GM18511 (cell line): ENCODE measurements around the gene NINJ2.

Experiments used
- ATAC-seq: cut with Tn5 transposase; IDR thresholded peaks from one replicate; pipeline ENCODE4 v1.9.1; 2021; ENCODE audit warnings: mild to moderate bottlenecking, moderate library complexity; ENCODE audit not compliant: unreplicated experiment

The NINJ2 gene

DNA sequence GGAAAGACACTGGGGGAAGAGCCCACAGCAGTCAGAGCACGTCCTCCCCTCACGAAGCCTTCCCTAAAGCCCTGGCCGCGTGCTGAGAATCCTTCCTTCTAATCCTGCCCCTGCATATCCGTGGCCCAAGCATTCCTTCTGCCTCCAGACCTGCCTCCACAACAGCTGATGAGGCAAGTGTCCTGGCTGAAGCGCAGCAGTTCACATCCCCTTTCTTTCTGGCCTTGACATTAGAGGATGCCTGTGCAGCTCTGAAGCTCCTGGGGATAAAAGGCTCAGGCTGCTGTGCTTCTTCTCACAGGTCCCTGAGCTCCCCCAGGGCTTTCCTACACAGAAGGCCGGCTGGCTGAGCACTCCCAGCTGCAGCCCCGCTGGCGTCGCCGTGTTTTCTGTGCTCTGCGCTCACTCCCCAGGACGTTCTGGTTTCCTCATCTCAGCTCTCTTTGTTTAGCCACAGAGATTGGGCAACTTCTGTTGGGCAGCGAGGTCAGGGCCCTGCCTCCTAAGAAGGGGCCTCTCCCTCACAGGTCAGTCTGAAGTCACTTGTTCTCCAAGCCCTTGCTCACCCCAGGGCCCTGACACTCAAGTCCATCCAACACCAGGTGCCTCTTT, 45.8 kb downstream of the NINJ2 start:
- no peak for ATAC-seq

DNA sequence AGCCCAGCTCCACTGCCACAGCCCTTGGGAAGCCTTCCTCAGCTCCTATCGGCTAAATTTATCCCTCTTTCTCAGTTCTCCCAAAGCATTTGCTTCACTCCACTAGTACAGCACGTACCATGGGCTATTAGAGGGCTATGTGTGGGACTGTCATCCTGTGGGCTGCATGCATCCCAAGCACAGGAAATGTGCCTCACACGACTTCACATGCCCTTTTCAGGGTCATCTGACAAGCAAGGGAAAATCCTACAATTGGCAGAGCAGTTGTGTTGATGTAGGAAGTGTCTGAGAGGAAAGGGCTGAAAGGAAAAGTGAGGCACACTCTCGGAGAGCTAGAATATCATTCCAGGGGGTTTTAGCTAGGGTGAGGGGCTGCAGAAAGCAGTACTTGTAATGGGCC, 47.6 kb downstream of the NINJ2 start:
- ATAC-seq, result no peak

DNA sequence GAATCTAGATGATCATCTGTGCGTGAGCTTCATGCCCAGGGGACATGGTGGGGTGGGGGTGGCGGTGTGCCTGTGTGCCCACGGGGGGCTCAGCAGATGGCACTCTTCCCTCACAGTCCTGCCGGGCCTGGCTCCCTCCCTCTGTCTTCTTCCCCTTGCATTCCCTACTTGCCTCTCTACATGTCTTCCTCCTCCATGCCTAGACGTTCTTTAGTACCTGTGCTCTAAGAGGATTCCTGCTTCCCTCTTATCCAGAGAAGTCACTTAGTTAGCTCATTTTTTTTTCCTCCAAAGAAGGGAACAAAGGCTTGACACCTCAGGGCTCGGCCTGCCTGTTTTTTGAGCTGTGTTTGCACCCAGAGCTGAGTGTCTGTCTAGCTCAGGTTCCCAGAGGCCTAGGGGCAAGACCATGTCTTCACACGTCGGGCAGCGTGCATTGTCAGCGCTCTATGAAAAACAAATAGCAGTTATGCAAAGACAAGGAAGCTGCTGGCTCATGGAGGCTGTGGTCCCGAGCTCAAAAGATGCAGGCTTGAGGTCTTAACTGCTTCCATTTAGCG, 48.8 kb downstream of the NINJ2 start:
- ATAC-seq, result no peak

DNA sequence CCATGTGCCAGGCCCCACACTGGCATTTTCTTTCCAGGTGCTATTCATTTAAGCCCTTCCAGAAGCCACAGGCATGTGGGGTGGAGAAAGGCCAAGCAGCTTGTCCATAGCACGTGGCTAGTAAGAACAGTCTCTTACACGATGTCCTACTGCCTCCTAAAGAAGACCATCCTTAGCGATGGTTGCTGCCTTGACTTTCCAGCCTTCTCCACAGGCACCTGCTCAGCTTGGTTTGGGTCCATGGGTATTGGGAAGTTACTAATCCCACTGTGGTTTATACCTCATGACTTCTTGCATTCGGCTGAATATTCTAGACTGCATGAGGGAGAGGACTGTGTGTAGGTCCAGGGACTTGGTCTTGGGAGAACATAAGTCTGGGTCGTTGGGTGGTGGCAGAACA, 49.2 kb downstream of the NINJ2 start:
- ATAC-seq, result no peak

DNA sequence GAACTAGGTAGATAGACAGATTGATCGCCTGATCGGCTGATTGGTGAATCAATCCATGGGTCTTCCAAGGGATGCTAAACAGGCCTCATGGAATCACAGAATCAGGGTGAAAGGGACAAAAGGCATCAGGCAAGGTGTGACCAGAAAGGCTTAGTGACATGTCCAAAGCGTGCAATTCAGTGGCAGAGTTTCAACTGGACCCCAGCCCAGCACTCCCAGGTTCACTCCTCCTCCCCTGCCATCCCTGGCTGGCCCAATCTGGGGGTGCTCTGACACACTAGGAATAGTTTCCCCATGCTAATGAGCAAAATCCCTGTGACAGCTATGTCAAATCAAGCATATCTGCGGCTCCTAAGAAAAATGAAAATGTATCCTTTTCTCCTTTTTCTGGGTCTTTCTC, 50.4 kb downstream of the NINJ2 start:
- no peak for ATAC-seq

DNA sequence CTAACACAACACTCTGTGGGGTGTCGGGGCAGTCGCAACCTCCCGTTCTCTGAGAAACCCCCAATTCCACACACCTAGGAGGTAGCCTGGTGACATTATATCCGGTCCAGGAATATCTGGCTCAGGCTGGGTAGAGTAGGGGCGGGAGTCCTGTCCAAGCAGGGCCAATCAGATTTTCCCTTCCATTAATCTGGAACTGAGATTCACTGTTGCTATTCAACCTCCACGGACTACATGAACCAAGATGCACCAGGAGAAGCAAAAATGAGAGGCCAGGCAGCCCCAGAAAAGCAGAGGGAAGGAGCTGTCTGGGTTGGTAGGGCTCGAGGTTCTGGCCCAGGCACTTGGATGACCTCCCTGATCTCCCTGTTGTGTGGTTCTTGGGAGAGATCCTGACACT, 51.0 kb downstream of the NINJ2 start:
- no peak for ATAC-seq

DNA sequence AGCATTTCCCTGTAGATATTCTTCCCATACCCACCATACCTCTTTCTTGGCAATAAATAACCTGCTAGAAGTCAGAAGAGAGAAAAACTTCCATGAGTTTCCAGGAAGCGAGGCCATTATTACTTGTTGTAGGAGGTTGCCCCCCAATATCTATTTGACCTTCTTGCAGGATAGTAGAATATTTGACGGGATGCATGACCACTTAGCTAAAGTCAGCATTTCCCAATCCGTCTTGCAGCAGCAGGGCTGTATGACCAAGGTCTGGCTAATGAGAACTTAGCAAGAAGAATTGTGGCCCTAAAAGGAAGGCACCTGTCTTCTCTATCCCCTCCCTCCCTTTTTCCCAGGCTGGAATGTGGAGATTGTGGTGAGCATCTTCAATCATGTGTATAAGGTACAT, 51.5 kb downstream of the NINJ2 start:
- no peak for ATAC-seq

DNA sequence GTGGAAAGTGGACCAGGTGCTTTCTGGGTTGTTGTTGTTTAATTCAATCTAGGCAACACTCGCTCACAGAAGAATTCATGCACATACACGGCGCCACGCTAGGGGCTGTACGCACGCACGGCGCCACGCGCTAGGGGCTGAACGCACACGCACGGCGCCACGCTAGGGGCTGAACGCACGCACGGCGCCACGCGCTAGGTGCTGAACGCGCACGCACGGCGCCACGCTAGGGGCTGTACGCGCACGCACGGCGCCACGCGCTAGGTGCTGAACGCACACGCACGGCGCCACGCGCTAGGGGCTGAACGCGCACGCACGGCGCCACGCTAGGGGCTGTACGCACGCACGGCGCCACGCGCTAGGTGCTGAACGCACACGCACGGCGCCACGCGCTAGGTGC, 54.3 kb downstream of the NINJ2 start:
- no peak for ATAC-seq

DNA sequence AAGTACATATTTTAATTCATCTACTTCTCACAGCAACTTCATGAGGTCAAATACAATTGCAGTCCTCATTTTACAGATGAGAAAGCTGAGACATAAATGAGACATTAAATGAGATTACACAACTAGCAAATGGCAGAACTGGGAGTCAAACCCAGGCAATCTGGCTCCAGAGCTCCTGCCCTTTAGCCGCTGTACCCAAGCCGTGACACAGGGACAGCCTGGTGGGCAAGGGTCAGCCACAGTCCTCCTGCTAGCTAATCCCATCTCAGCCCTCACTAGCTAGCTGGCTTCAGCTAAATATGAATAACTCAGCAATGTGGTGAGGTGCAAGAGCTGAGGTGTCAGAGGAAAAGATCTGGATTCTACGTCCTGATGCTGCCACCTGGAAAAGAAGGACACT, 54.8 kb downstream of the NINJ2 start:
- ATAC-seq, result no peak

DNA sequence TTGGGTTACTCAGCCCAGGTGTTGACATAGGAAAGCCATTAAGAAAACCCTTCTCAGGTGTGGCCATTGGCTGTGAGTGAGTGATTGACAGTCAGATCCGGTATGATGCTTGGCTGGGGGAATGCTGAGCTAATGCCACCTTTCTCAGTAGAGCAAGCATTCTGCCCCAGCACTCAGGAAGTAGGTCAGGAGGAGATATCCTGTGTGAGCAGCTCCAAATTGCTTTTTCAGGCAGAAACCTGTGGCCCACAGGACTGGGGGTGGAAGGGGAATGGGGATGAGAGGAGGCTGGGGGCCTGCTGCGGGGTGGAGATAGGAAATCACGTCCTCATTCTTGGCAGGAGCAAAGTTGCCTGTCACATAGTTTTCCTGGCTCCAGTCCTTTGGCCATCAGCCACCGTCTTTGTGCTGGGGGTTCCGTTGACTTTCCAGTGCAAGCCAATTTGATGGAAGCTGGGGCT, 55.7 kb downstream of the NINJ2 start:
- ATAC-seq, result no peak

DNA sequence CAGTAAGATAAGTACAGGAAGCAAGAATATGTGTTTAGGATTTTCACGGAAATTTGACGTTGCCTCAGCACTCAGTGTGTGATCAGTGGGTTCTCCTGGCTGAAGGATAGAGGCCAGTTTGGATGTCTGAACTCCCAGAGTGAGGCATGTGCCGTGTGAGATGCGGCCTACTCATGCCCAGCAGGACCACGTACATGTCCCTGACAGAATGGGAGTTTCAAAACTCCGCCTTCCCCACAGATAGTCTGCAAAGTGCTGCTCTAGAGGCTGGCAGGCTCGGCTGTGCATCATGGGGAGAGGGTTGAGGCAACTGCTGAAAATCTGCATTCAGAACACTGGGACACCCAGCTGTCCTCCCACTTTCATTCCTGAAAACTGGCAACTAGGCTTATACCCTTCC, 58.3 kb downstream of the NINJ2 start:
- ATAC-seq, result no peak

DNA sequence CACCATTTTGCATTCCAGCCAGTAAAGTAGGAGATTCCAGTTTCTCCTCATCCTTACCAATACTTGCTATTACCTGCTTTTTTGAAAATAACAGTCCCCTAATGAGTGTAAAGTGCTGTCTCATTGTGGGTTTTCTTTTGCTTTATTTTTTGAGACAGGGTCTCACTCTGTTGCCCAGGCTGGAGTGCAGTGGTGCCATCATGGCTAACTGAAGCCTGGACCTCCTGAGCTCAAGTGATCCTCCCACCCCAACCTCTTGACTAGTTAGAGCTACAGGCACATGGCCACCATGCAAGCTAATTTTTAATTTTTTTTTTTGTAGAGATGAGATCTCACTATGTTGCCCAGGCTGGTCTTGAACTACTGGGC, 60.6 kb downstream of the NINJ2 start:
- ATAC-seq, result no peak

DNA sequence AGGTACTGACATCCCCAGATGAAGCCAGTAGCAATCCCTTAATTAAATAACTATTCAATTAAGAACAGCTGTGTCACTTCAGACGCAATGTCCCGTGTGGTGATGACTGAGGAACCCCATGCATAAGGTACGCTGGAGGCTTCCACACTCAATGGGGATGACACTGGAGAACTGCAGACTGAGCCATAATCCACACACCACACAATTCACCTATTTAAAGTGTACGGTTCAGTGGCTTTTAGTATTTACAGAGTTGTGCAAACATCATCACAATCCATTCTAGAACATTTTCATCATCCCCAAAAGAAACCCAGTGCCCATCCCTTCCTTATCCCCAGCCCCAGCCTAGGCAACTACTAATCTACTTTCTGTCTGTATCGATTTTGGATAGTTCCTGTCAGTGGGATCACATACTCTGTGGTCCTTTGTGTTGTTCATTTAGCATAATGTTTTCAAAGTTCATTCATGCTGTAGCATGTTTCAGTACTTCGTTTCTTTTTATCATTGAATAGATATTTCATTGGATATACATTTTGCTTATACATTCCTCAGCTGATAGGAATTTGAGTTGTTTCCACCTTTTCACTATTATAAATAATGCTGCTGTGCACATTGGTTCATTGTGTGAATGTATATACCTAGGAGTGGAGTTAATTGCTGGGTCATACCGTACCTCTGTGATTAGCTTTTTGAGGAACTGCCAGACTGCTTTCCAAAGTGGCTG, 61.1 kb downstream of the NINJ2 start:
- ATAC-seq, result no peak

DNA sequence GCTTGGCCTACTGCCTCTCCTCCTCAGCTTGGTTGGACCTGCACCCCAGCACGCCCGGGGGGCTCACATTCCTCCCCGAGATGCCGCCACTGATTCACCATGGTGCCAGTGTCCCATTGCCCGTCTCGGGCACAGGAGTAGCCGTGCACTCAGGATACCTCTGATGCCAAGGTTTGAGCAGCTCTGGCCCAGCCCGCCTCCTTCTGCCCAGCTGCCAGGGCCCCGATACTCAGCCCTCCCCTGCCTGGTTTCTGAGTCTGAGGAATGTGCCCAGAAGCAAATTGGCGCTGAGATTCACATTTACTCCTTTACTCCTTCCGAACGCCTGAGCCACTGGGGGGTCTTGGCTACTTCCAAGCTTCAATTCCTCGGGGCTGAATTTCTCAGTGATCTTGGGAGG, 63.5 kb downstream of the NINJ2 start:
- ATAC-seq, result no peak

DNA sequence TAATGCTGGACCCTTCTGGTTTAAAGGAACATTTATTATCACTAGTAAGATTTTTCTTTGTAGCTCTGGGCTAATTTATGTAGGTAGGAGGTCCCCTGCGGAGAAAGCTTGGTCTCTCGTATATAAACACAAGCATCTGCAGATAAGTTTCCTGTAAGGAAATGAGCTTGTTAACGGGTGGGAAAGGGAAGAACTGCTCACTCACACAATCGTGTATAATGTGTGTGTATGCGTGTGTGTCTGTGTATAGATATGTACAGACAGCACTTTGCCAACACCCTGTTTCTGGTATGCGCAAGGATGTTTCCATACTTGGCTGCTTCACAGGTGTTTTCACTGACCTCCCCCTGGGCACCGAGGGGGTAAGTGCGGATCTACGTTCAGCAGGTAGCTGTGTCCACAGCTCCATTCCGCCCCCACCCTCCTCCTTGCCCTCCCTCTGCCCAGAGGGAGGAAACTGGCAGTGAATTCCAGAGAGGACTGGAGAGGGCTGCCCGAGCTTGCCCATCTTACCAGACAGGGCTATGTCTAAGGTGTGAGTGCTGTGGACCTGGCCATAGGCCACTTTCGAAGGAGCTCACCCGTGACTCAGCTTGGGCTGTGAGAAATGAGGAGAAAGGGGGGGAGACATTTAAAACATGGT, 65.2 kb downstream of the NINJ2 start:
- ATAC-seq, result no peak

DNA sequence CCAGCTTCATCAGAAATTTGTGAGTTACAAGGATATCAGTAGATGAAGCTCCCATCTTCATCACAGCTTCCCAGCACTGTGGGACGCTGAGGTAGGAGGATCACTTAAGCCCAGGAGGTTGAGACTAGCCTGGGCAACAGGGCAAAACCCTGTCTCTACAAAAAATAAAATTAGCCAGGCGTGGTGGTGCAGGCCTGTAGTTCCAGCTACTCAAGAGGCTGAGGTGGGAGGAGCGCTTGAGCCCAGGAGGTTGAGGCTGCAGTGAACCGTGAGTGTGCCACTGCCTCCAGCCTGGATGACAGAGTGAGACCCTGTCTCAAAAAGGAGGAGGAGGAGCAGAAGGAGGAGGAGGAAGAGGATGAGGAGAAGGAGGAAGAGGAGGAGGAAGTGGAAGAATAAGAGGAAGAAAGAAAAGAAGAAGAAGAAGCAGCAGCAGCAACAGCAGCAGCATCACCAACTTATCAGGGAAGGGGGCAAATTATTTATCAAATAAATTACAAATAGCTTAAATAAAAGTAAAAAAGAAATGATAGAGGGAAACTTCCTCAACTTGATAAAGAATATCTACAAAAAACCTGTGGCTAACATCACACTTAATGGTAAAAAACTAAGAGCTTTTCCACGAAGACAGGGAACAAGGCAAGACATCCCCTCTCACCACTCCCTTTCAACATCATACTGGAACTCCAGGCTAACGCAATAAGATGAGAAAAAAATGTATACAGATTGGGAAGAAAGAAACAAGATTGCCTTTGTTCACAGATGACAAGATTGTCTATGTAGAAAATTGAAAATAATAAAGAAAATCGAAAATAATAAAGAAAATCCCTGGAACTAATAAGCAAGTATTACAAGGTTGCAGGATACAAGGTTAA, 69.6 kb downstream of the NINJ2 start:
- ATAC-seq, result no peak

DNA sequence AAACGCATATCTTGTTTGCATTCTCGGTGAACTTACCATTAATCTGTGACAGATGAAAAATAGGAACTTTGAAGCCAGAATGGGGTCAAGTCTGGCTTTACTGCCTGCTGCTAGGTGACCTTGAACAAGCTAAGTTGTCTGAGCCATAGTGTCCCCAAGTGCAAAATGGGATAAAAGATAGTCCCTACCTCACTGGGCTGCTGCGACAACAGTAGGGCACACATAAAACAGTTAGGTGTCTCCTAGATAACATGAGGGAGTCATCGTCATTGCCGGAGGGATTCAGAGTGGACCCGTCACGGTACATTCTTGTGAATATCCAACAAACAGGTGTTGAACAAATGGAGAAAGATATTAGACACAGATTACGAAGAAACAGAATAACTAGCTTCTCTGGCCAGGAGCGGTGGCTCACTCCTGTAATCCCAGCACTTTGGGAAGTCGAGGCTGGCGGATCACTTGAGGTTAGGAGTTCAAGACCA, 71.2 kb downstream of the NINJ2 start:
- ATAC-seq, result no peak

DNA sequence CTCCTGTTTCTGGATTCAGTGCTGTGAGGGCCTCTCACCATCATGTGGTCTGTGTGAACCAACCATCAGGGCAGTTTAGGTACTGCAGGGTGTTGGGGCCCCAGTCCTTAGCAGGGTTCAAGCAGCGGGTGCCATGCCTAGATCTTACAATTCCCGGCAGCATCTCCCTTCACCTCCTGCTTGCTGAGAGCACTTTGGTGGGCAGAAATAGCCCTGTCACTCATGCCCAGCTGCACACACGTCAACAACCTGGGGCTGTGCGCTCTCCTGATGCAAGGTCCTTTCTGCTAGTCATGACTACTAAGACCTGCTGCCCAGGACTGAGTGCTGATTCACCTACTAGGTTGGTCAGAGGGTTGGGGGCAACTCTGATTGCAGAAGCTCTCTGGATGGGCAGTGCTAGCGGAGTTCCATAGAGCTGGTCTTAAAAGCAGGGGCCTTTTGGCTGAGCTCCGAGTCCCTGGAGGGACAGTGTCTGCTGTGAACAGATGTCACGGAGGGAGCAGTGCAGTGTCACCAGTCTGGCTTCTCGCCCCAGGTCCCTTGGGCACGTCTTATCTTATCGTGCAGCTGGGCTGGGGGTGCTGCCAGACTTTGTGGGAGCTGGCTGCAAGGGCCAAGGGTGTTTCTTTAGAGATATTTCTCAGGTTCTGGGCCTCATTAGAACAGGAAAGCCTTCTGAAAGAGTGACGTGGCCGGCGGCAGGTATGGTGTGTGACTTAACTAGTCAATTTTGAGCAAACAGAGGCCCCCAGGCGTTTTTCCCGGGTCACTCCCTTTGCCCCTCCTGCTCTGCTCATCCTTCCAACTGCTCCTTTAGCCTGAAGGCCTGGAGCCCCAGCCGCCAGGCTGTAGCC, 71.8 kb downstream of the NINJ2 start:
- ATAC-seq, result no peak

DNA sequence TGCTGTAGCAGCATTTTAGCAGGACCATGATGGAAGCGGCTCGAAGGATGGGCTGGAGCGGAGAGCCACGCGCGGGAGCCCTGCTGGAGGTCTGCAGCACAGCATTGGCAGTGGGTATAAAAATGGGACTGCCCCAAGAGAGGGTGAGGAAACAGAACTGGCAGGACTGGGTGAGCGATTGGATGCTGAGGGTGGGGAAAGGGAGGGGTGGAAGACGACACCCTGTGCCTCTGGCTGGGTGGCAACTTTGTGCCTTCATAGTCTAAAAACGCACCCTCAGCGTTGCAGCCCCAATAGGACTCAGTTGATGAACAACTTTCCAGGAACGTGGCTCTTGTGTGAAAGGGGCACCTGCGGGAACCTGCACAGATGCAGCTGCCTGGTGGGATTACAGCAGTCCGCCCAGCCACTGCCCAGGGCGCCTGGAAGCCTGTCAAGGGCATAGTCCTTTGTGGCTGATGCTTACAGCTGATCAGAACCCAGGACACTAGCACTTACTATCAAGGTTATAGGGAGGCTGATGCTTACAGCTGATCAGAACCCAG, 73.0 kb downstream of the NINJ2 start:
- no peak for ATAC-seq

DNA sequence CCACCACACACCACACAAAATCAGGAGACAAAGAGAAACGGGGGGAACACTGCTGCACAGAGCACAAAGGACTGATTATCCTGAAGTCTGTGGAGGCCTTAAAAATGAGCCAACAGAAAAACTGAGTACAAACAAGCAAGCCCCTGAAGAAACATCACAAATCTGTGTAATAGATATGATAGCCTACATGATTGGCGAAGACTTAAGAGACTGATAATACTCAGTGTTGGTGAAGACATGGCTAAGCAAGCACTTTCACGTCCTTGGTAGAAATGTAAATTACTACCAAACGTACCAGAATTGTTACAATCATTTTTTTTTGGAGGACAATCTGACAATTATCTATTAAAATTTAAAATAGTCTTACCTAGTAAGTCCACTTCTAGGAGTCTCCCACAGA, 74.6 kb downstream of the NINJ2 start:
- ATAC-seq, result no peak
